Measurements from ENCODE around the gene RAB42.
"Not testable (repeated sequence)": the region's sequence is repeated elsewhere in the genome, so short reads cannot be mapped to it uniquely, and the experiment has no call there.

Gene RAB42

DNA sequence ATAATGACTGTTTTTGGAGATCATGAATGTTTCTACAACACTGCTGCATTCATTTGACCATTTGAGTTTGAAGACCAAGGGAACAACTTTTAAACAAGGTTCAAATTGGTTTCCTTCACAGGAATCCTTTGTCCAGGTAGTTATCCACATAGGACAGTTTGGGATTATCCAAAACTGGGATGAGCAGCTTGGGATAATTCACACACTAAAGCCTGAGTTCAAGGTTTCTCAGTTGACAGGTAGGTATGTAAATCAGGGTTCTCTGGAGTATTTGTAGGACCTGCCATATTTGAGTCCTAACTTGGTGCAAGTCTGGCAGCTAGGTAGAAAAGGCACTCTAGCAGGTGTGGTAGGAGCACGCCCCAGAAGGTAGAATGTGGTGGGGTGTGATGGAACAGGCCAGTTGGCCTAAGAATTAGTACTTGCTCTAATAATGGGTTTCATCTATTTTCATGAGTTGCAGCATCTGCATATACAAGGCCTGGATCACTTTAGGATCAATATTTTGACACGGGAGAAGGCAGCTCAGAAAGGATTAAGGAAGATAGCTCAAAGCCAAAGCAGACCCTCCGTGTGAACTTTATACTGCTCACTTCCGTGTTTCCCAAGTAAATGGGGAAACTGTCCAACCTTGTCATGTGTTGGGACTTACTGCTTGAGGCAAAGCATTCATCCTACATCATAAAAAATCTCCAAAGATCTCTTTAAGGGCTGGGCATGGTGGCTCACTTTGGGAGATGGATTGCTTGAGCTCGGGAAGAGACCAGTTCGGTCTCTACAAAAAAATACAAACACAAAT, 14.1 kb upstream of the RAB42 start:
- no peaks in the 10 kb centered on the region for H3K27me3 Mint-ChIP-seq
- H3K4me1 Mint-ChIP-seq (ENCODE audit: low read depth): peaks cover 32% of the 10 kb centered on the region
- H3K27ac Mint-ChIP-seq: peak overlapping the region; percentile 97
- H3K36me3 Mint-ChIP-seq: peaks cover 24% of the 10 kb centered on the region
- peak overlapping the region; percentile 99 for H3K4me3 Mint-ChIP-seq
- H3K9me3 Mint-ChIP-seq (ENCODE audit: low read depth): no peaks in the 10 kb centered on the region

- peaks cover 34% of the 10 kb centered on the region for H3K4me1 Mint-ChIP-seq (ENCODE audit: low read depth)
- no peaks in the 10 kb centered on the region for H3K9me3 Mint-ChIP-seq (ENCODE audit: low read depth)
- peak overlapping the region; percentile 99 for H3K4me3 Mint-ChIP-seq
- peak overlapping the region; percentile 97 for H3K27ac Mint-ChIP-seq
- peaks cover 24% of the 10 kb centered on the region for H3K36me3 Mint-ChIP-seq
- no peaks in the 10 kb centered on the region for H3K27me3 Mint-ChIP-seq
Measured at GRCh38 chr1:28578696-28579218, 13.3 kb upstream of the RAB42 start.

DNA sequence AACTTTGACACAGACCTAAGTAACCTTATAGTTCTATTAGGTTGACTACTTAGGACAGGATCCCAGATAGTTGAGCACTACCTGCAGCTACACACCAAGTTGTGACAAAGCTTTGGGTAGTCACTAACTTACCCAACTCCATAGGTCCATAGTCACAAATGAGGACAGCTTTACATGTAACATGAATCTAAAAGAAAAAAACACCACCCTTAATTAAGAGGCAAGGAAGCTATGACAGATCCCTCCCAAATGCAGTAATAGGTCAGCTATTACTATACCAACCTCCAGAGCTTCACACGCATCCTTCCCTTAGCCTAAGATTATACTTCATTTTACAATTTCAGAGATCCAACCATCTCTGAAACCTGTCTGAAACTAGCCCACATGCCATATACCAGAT, 12.7 kb upstream of the RAB42 start:
- Mint-ChIP-seq H3K36me3 (peaks cover 24% of the 10 kb centered on the region), H3K4me3 (peak overlapping the region; percentile 99), H3K9me3 (ENCODE audit: low read depth) (no peaks in the 10 kb centered on the region), H3K27ac (peak overlapping the region; percentile 97), H3K27me3 (no peaks in the 10 kb centered on the region), H3K4me1 (ENCODE audit: low read depth) (peaks cover 34% of the 10 kb centered on the region)

- no peaks in the 10 kb centered on the region for H3K27me3 Mint-ChIP-seq
- peak overlapping the region; percentile 99 for H3K4me3 Mint-ChIP-seq
- peaks cover 24% of the 10 kb centered on the region for H3K36me3 Mint-ChIP-seq
Measured at GRCh38 chr1:28580722-28581530, 11.1 kb upstream of the RAB42 start.

DNA sequence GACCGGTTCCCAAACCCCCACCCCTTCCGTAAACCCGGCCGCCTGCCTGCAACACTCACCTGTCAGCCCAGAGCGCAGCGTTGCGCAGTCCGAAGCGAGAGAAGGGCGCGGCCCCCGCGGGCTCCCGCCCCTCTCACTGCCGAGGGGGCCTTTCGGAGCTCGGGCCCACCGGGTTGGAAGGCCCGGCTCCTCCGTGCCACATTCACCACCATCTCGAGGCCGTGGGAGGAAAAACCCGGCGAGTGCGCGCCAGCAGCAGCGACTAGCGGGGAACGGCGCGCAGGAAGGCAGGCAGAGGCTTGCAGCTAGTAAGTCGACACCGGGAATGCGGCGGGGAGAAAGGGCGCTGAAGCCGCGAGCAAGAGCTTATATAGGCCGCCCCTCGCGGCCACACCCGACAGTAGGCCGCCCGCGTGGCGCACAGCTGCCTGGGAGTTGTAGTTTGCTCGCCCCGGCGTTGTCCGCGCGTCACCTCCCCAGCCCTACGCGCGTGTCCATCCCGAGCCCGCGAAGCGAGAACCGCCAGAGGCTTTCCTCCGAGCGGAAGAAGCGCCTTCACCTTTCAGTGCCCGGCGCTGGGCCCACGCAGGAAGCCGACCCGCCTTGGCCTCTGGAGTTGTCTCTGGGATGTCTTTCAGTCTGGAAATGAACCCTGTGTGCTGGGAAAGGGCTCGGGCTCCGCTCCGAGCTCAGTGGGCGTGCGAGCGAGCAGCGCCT, 10.4 kb upstream of the RAB42 start:
- Mint-ChIP-seq H3K27ac (peak overlapping the region; percentile 97), H3K4me1 (ENCODE audit: low read depth) (peaks cover 34% of the 10 kb centered on the region), H3K27me3 (no peaks in the 10 kb centered on the region), H3K36me3 (peaks cover 24% of the 10 kb centered on the region), H3K4me3 (peak overlapping the region; percentile 99), H3K9me3 (ENCODE audit: low read depth) (no peaks in the 10 kb centered on the region)

More at GRCh38 chr1:28580722-28581530, 11.1 kb upstream of the RAB42 start:
- H3K27ac Mint-ChIP-seq: peak overlapping the region; percentile 97
- peaks cover 34% of the 10 kb centered on the region for H3K4me1 Mint-ChIP-seq (ENCODE audit: low read depth)
- no peaks in the 10 kb centered on the region for H3K9me3 Mint-ChIP-seq (ENCODE audit: low read depth)

DNA sequence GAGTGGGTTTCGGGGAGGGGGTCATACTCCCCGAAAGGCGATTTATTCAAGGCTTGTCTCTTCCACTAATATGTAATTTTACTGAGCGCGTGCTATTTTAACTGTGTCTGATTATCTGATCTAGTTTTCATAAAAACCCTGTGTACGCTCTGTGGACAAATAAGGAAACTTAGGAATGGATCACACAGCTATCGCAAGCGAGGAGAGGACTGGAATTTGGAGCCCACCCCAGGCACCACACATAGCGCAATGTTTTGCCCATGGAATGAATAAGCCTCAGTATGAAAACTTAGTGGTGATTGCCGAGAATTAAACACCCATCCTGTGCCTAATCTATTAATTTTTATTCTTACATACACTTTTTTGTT, 9.8 kb upstream of the RAB42 start:
- Mint-ChIP-seq H3K36me3 (peaks cover 24% of the 10 kb centered on the region), H3K4me1 (ENCODE audit: low read depth) (peaks cover 34% of the 10 kb centered on the region), H3K4me3 (peak overlapping the region; percentile 99), H3K27ac (peak overlapping the region; percentile 97), H3K27me3 (no peaks in the 10 kb centered on the region), H3K9me3 (ENCODE audit: low read depth) (no peaks in the 10 kb centered on the region)

- H3K4me3 Mint-ChIP-seq; H3K27ac Mint-ChIP-seq; H3K36me3 Mint-ChIP-seq; H3K9me3 Mint-ChIP-seq (ENCODE audit: low read depth); H3K27me3 Mint-ChIP-seq: not testable (repeated sequence)
- peaks cover 12% of the 10 kb centered on the region for H3K4me1 Mint-ChIP-seq (ENCODE audit: low read depth)
Measured at GRCh38 chr1:28586585-28587391, 5.3 kb upstream of the RAB42 start.

- Mint-ChIP-seq H3K4me1 (ENCODE audit: low read depth) (peaks cover 5% of the 10 kb centered on the region), H3K27me3 (no peaks in the 10 kb centered on the region), H3K36me3 (peaks cover 2% of the 10 kb centered on the region), H3K4me3 (peak overlapping the region; percentile 86), H3K9me3 (ENCODE audit: low read depth) (no peaks in the 10 kb centered on the region), H3K27ac (no peak overlapping the region)
Measured at GRCh38 chr1:28592321-28593071, 431 bp downstream of the RAB42 start.

DNA sequence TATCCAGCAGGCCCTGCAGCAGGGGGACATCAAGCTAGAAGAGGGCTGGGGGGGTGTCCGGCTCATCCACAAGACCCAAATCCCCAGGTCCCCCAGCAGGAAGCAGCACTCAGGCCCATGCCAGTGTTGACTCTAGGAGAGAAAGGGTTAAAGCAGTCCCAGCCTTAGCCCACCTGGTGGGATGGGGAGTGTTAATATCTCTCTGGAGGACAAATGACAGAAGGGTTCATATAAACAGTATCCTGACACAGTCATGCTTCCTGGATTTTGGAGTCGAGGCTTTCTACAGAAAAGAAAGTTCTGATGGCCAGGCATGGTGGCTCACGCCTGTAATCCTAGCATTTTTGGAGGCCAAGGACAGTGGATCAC, 1.9 kb downstream of the RAB42 start:
- H3K27me3 Mint-ChIP-seq; H3K4me1 Mint-ChIP-seq (ENCODE audit: low read depth); H3K27ac Mint-ChIP-seq; H3K4me3 Mint-ChIP-seq; H3K36me3 Mint-ChIP-seq; H3K9me3 Mint-ChIP-seq (ENCODE audit: low read depth): not testable (repeated sequence)

- not testable (repeated sequence) for H3K27me3 Mint-ChIP-seq; H3K4me3 Mint-ChIP-seq; H3K27ac Mint-ChIP-seq; H3K36me3 Mint-ChIP-seq; H3K4me1 Mint-ChIP-seq (ENCODE audit: low read depth); H3K9me3 Mint-ChIP-seq (ENCODE audit: low read depth)
Measured at GRCh38 chr1:28594686-28595411, 2.8 kb downstream of the RAB42 start.

GRCh38 chr1:28595412-28596191, 3.5 kb downstream of the RAB42 start:
- Mint-ChIP-seq H3K9me3 (ENCODE audit: low read depth) (no peaks in the 10 kb centered on the region), H3K27ac (no peak overlapping the region), H3K27me3 (no peaks in the 10 kb centered on the region), H3K4me1 (ENCODE audit: low read depth) (peaks cover 5% of the 10 kb centered on the region), H3K4me3 (no peak overlapping the region), H3K36me3 (peaks cover 2% of the 10 kb centered on the region)

DNA sequence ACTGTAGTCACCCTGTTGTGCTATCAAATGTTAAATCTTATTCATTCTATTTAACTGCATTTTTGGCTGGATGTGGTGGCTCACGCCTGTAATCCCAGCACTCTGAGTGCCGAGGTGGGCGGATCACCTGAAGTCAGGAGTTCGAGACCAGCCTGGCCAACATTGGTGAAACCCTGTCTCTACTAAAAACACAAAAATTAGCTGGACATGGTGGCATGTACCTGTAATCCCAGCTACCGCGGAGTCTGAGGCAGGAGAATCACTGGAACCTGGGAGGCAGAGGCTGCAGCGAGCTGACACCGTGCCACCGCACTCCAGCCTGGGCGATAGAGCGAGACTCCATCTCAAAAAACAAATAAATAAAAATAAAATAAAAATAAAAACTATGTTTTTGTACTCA, 4.2 kb downstream of the RAB42 start:
- H3K27me3 Mint-ChIP-seq; H3K9me3 Mint-ChIP-seq (ENCODE audit: low read depth); H3K36me3 Mint-ChIP-seq; H3K4me1 Mint-ChIP-seq (ENCODE audit: low read depth); H3K4me3 Mint-ChIP-seq; H3K27ac Mint-ChIP-seq: not testable (repeated sequence)

DNA sequence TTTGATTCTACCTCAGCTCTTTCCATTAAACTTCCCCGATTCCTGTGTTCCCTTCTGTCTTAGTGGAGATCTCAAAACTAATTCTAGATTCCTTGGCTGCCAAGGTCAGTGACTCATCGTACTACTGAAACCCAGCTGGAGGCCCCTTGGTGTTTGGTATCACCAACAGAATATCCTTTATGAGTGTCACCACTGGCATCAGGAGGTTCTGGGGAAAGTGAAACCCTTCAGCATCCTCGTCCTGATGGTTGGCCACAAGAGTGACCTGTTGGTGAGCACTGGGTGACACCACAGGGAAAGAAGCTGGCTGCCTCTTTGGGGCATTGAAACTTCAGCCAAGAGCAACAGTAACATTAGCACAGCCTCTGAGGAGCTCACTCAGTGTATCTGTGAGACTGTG, 9.6 kb downstream of the RAB42 start:
- Mint-ChIP-seq H3K4me1 (ENCODE audit: low read depth) (peaks cover 2% of the 10 kb centered on the region), H3K36me3 (peaks cover 5% of the 10 kb centered on the region), H3K27me3 (no peaks in the 10 kb centered on the region), H3K4me3 (no peak overlapping the region), H3K9me3 (ENCODE audit: low read depth) (no peaks in the 10 kb centered on the region), H3K27ac (no peak overlapping the region)
